DOHH2 (cell line): Measurements from ENCODE around the gene RD3L.

Source experiments
- EZH2phosphoT487 ChIP-seq: fragments of 200-600 bp; sonication (generic); IDR thresholded peaks from 2 replicates; pipeline ENCODE4 v1.6.1; 2017; ENCODE audit warnings: borderline replicate concordance, mild to moderate bottlenecking, antibody characterized with exemption, low read length, moderate library complexity, mixed read lengths
- TF ChIP-seq, protein P1 (sequence below): fragments of 200-600 bp; sonication (generic); IDR thresholded peaks from one replicate; pipeline ENCODE4 v1.5.1; 2014; ENCODE audit warnings: antibody characterized with exemption, mild to moderate bottlenecking, low read depth, low read length; ENCODE audit not compliant: poor library complexity, severe bottlenecking

GRCh38 chr14:103925316-103925715, 17.0 kb downstream of the RD3L start:
- TF ChIP-seq, protein P1, sequence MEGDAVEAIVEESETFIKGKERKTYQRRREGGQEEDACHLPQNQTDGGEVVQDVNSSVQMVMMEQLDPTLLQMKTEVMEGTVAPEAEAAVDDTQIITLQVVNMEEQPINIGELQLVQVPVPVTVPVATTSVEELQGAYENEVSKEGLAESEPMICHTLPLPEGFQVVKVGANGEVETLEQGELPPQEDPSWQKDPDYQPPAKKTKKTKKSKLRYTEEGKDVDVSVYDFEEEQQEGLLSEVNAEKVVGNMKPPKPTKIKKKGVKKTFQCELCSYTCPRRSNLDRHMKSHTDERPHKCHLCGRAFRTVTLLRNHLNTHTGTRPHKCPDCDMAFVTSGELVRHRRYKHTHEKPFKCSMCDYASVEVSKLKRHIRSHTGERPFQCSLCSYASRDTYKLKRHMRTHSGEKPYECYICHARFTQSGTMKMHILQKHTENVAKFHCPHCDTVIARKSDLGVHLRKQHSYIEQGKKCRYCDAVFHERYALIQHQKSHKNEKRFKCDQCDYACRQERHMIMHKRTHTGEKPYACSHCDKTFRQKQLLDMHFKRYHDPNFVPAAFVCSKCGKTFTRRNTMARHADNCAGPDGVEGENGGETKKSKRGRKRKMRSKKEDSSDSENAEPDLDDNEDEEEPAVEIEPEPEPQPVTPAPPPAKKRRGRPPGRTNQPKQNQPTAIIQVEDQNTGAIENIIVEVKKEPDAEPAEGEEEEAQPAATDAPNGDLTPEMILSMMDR = no peak
- TF ChIP-seq EZH2phosphoT487 = no peak
